HG02852 (cell line): ENCODE measurements around the gene HCFC1R1.

Source experiments
- ATAC-seq: cut with Tn5 transposase; IDR thresholded peaks from one replicate; pipeline ENCODE4 v1.9.1; 2021; ENCODE audit warnings: mild to moderate bottlenecking, moderate library complexity; ENCODE audit not compliant: unreplicated experiment

HCFC1R1 gene

DNA sequence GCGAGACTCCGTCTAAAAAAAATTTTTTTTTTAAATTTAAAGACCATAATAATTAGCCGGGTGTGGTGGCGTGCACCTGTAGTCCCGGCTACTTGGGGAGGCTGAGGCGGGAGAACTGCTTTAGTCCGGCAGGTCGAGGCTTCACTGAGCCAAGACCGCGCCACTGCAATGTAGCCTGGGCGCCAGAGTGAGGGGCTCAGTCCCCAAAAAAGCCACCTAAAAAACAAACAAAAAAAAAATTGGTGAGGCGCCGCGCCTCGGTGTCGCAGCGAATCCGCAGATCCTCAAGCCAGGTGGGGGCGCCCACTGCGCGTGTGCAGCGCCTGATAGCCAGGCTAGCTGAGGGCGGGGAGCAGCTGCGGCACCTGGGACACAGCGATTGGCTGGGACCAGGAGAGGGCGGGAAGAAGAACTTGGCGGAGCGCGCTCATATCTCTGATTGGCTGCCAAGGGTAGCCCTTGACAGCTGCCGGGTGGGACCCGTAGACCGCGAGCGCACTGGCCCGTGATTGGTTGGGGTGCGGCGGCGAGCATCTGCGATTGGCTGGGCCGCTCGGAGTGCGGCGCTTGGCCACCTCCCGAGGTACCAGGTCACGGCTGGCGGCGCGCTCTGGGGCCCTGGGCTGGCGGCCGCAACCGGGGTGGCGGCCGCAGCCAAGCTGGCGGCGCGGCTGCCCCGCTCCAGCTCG lies 20.0 kb downstream of the HCFC1R1 start:
- ATAC-seq, result peak; percentile 97

DNA sequence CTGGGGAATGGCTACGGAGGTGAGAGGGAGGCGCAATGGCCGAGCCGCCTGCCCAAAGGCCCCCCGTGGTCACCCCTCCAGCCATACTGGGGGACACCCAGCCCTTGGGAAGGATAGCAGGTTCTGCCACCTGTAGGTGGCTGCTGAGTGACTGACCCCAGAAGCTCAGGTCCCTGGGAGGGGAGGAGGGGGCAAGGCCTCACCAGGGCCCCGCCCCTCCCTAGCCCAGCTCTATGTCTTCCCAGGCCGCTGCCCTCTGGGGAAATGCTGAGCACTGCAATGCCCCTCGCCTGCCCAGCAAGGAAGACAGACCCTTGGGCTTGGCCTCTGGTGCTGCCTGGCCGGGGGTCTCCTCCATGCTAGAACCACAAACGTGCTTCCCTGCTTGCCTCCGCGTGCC lies 22.4 kb downstream of the HCFC1R1 start:
- no peak for ATAC-seq

DNA sequence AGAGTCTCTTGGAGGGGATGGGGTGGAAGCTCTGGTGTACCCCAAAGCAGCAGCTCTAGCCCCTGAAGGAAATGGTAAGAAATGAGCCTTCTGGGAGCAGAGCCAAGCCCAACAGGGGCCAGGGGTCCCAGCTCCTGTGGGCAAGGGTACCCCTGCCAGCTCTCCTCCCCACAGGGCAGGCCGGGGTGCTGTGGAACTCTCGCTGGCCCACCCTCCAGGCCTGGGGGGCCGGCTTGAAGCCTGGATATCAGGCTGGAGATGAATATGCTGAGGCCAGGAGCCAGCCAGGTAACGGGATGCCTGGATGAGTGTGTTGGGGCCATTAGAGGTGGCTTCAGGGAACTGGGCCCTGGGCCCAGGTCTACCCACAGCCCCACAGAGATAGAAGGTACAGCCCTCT lies 23.2 kb downstream of the HCFC1R1 start:
- ATAC-seq, result no peak

DNA sequence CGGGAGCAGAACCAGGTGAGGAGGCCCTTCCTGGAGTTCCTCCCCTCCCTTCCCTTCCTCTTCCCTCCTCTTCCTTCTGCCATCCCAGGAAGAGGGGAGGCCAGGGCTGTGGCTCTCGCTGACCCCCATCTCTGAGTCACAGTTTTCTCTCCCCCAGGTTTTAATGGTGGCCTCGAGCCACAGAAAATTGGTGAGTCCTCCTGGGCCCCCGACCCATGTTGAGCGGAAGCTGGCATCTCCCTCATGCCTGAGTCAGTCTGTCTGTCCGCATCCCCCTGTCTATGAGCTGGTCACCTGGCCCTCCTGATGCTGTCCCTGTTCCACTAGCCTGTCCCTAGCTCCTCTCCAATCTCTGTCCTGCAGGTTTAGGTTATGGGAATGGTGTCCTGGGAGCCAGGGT lies 23.8 kb downstream of the HCFC1R1 start:
- ATAC-seq, result no peak

DNA sequence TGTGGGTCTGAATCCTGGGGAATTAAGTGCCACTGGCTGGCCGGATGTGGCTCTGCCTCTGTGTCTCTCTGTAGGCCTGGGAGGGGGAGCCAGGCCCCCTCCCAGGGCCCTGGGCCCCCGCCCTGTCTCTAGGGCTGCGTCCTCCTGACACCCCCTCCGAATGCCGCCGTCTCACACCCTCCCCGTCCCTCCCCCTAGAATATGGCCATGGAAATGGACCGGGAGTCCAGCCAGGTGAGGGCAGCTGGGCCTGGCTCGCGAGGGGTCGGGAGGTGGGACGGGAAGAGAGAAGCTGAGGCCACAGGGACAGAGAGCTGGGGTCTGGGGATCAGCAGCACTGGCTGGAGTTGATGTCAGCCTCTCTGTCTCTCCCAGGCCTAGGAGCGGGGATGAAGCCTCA lies 27.4 kb downstream of the HCFC1R1 start:
- no peak for ATAC-seq

DNA sequence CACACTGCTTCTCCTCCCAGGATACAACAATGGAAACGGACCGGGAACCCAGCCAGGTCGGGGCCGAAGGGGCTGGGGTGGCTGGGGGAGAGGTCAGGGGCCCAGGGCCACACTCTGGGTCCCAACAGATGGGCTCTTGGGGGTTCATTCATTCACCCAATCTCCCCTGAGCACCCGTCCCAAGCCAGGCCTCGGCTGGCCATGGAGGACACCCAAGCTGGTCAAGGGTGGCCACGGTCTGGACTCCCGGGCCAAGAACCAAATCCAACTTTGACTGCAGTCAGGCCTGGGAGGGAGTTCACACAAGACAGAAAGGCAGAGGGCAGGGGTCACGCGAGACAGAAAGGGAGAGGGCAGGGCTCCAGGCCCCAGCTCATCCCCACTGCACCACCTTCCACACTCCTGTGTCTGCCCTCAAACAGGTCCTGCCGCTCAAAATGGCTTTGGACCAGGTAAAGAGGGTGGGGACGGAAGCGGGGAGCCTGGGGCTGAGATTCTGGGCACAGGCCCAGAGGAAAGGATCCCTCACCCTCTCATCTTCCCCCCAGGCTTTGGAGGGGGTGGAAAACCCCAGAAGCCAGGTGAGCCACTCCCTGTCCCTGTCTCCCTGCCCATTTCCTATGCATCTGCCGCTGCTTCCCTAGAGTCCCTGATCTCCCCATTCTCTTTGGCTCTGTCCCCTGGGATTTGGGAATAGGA lies 31.2 kb downstream of the HCFC1R1 start:
- no peak for ATAC-seq

DNA sequence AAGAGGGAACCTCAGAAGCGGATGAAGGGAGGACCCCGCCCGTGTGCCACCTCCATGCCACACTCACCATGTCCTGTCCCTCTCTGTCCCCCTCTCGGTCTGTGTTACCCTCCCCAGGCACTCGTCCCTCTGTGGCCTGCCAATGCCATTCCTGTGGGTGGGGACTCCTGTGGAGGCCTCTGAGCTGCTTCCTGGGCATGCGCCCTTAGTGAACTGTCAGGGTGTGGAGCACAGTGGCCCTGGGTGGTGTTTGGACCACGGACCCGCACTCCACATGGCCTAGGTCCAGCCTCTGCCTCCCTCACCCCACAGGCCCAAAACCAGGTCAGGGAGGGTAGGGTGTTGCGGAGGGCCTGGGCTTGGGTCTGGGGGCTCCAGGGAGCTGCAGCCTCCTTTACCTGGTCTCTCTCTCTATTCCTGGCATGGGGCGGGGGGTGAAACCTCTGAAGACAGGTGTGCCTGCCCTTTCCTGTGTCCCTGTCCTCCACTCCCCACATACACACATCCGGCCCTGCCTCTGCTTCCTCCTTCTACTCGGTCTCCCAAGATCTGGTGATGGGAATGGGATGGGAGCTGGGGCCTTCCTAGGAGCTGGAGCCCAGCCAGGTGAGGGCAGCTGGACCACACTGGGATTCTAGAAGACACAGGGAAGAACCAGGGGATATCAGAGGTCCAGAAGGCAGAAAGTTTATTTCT lies 32.0 kb downstream of the HCFC1R1 start:
- ATAC-seq, result no peak

DNA sequence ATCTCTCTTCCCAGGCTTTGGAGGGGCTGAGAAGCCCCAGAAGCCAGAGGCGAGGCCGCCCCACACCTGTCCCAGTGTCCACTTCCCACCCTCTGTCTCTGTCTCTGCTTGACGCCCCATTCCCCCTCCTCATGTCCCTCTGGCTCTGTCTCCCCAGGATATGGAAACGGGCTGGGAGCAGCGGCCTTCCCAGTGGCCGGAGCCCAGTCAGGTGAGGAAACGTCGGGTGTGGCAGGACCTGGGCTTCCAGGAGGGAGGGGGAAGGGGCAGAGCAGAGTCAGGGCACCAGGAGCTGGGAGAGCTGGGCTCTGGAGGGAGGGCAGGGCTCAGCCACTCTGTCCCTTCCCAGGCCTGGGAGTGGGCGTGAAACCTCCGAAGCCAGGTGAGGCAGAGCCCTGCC lies 32.9 kb downstream of the HCFC1R1 start:
- ATAC-seq, result no peak

DNA sequence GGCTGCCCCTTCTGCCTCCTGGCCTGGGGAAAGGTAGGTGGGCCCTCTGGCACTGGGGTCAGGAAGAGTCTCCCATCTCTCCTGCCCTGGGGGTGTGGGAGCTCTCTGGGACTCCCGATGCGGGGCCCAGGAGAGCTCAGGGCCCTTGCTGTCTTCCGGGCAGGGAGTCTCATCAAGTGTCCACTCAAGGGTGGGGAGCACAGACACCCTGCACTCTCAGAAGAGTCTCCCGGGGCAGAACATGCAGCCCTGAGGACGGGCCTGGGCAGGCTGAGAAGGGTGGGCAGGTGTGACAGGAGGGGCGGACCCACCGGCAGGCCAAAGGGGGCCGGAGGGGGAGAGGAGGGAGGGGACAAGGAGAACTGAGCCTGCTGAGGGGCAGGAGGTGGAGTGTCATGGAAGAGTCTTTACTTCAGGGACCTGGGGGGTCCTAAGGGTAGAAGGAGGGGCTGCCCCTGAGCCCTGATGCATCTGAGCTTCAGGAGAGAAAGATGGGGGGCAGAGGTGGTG lies 35.1 kb downstream of the HCFC1R1 start:
- no peak for ATAC-seq

DNA sequence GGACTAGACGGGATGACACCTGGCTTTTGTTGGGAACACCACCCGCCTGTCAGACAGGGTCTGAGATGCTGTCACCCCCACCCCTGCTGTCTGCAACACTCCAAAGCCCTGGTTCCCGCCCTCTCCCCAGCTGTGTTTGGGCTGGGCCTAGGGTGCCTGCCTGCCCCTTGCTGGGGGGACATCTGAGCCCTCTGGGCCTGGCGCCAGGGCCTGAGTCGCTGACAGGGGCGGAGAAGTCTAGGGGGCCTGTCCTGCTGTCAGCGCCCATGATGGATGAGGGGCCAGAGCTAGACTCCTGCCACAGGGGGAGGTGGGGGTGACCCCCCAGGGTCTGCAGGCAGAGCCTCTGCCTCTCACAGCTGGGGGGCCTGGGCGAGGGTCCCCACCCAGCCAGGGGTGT lies 35.9 kb downstream of the HCFC1R1 start:
- no peak for ATAC-seq

DNA sequence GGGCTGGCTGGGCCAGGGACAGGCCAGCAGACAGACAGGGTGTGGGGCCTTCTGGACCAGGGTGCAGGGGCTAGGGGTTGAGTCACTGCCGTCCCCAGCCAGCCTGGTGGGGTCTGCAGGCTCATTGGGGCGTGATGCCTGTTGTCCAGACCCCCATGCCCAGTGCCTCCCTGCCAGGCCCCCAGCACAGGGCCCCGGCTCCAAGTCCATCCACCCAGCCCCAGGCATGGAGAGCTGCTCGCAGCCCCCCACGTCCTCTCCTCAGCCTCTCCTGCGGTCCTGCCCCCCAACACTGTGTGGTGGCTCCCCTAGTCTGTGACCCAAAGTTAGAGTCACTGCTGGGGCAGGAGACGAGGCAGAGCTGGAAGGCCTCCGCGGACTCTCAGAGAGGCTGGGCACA lies 36.5 kb downstream of the HCFC1R1 start:
- no peak for ATAC-seq

DNA sequence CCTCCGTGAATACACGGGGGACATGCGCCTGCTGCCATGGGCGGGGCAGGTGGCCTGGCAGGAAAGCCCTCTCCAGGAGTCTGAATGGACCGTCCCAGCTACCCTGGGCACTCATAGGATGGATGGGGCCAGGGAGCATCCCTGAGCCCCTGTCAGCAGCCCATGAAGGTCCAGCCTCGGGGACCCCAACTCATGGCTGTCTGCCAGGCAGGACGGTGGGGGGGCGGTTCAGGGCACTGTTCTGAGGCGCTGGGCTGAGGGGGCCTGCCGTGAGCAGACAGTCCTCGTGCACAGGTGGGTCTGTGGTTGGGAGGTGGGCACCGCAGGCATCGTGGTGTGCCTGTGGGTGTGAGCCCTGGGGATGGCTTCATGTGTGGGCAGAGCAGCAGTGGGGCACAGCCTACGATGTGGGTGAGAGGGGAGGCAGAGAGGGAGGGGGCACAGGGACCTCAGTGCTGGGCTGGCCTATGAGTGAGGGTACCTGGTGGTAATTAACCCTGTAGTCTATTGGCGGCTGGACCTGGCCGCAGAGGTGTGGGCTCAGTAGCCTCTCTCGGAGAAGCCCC lies 37.0 kb downstream of the HCFC1R1 start:
- ATAC-seq, result no peak

DNA sequence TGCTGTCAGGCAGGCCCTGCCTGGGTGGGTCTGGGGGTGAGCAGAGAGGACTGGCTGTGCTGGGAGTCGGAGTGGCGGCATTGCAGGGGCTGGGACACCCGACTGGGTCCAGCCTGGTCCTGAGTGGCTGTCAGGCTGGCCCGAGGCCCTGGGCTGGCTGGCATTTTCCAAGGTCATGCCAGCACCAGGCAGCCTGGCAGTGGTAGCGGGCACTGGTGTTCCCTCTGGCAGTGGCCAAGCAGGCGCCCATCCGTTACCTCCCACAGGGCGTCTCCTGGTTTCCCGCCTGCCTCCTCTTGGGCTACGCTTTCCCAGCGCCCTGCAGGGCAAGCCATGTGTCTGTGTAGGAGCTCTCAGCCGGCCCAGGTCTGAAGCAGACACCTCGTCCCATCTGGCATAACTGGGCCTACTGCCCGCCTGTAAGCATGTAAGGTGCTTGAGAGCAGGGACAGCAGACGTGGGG lies 37.8 kb downstream of the HCFC1R1 start:
- no peak for ATAC-seq

DNA sequence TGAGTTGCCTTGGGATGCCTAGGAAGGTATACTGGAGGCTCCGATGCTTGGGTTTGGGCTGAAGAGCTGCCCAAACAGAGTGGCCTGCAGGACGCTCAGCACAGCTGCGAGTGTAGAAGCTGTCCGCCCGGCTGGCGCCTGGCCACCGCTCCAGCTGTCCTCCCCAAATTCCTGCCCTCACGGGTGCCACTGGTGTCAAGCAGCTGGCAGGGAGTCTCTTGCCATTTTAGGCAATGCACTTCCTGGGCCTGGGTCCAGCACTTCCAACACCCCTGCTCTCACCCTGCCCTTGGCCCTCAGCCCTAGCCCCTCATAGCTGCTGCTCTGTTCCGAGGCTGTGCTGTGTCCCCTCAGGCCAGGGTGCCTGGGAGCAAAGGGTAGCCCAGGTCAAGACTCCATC lies 38.3 kb downstream of the HCFC1R1 start:
- no peak for ATAC-seq

DNA sequence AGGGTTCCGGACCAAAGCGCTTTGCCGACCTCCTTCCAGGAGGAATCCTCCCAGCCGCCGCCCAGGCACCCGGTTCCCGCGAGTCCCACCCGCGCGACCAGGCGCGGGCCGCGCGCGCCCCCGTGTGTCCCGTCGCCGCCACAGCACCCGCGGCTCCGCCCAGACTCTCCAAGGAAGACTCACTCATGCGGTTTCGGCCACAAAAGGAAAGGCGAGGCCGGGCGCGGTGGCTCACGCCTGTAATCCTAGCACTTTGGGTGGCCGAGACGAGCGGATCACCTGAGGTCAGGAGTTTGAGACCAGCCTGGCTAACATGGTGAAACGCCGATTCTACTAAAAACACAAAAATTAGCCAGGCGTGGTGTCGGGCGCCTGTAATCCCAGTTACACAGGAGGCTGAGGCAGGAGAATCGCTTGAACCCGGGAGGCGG lies 40.0 kb downstream of the HCFC1R1 start:
- ATAC-seq, result no peak

DNA sequence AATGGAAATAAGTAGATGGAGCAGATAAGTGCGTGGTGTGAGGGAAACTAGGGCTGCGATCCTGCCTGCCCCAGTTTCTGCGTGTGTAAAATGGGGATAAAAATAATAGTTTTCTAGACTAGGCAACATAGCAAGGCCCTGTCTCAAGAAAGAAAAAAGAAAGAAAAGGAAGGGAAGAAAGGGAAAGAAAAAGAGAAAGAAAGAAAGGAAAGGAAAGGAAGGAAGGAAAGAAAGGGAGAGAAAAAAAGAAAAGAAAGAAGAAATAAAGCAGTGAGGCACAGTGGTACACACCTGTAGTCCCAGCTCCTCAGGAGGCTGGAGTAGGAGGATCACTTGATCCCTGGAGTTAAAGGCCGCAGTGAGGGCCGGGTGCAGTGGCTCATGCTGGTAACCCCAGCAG lies 41.3 kb downstream of the HCFC1R1 start:
- no peak for ATAC-seq

DNA sequence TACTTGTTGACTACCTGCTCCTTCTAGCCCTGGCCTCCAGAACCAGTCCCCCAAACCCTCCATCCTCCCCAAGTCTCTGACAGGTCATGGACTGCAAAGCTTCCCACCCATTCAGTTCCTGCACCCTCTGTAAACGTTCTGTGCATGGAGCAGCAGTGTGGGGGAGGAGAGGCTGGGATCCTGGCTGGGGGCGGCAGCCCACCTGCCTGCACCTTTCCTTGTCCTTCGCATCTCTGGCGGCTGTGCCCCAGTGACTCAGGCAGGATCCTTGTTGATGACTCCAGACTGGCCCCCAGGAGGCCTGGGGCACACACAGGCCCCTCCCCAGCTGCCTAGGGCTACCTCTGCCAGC lies 41.9 kb downstream of the HCFC1R1 start:
- no peak for ATAC-seq

DNA sequence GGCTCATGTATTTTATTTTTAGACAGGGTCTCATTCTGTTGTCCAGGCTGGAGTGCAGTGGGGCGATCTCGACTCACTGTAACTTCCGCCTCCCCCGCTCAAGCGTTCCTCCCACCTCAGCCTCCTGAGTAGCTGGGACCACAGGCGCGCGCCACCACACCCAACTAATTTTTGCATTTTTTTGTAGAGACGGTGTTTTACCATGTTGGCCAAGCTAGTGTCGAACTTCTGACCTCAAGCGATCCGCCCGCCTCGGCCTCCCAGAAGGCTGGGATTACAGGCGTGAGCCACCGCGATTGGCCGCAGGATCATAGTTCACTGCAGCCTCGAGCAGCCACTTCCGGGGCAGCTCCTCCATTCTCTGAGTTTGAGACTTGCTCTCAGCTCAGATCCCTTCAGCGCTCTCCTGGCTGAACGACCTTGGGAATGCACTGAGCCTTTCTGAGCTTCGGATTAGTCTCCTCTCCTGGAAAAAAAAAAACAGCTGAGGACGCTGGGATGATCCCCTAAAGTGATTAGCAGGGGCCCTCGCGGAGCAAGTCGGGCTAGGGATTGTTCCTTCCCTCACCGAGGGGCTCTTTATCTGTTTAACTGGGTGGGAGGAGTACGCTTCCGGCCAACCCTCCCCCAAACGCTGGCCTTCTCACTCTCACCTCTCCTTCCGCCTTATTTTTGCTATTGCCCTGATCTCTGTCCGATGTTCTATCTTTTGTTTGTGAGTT lies 42.4 kb downstream of the HCFC1R1 start:
- ATAC-seq, result no peak

DNA sequence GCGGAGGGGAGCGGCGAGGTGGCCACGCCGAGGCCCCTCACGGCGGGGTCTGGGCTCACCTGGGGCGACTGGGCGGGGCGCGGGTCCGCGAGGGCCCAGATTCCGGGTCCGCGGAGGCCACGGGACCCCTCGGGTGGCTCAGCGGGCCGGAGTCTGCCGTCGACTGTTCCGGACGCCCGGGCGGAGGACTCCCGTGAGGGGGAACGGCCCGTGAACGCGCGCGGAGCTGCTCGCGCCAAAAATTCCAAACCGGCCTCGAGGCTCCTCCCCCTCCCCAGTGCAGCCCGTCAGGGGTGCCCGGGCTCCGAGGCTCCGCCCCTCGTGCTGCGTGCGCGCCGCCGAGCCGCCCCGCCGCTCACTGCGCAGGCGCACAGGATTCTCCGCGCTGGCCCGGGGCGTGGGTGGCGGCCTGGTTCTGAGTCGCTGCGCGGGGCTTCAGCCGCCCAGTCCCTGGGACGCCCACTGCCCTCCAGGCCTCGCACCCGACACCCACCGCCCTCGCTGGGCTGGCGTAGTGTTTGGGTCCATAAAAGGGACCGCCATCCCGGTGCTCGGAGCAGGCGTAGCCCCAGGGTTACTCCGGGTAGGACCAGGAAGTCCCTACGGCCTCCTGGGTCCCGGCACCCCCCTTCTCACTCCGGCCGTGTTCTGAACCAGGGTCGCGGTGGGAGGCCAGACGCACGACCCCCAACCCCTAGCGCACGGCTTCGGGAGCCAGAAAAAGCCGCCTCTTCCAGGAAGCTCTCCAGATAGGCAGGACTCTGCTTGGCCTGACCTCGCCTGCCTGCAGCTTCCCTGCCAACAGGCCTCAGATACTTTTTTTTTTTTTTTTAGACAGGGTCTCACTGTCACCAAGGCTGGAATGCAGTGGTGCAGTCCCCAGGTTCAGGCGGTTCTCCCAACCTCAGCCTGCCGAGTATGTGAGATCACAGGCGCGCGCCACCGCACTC lies 43.2 kb downstream of the HCFC1R1 start, which contains the start of gene PKMYT1:
Gene PKMYT1, minus strand, starts transcription at position 220 of the 950 bp plus-strand sequence. CDS start 789 bp downstream, outside the sequence.
- ATAC-seq, result peak; percentile 66
